Endodermal cell (in vitro differentiated cells): ENCODE data around the gene CTTNBP2NL. TPM values are rescaled to one million over a fixed set of nuclear protein-coding genes. Genes with fewer than 3 reads are reported as not detected.

Experiments
- DNase-seq: peaks from one replicate; pipeline ENCODE4 v3.0.0-alpha.2; 2017
- H3K27ac ChIP-seq: 2 replicates; pipeline ENCODE4 v1.5.1; 2013; ENCODE audit warnings: mild to moderate bottlenecking, low read depth, low read length, moderate library complexity
- H3K27me3 ChIP-seq: 2 replicates; pipeline ENCODE4 v1.6.1; 2013; ENCODE audit warnings: mild to moderate bottlenecking, low read length, moderate library complexity; ENCODE audit not compliant: insufficient read depth, control insufficient read depth, poor library complexity, severe bottlenecking
- H3K36me3 ChIP-seq: 2 replicates; pipeline ENCODE4 v1.7.0; 2013; ENCODE audit warnings: mild to moderate bottlenecking, low read length, moderate library complexity; ENCODE audit not compliant: control insufficient read depth, insufficient read depth
- H3K4me1 ChIP-seq: one replicate; pipeline ENCODE4 v1.7.0; 2013; ENCODE audit warnings: low read length; ENCODE audit not compliant: control insufficient read depth, insufficient read depth
- H3K4me3 ChIP-seq: 2 replicates; pipeline ENCODE4 v1.5.1; 2013; ENCODE audit warnings: mild to moderate bottlenecking, low read length, moderate library complexity
- H3K9ac ChIP-seq: 2 replicates; pipeline ENCODE4 v1.6.1; 2013; ENCODE audit warnings: mild to moderate bottlenecking, low read length, moderate library complexity; ENCODE audit not compliant: poor library complexity, severe bottlenecking; ENCODE audit errors: extremely low read depth
- H3K9me3 ChIP-seq: 2 replicates; pipeline ENCODE4 v1.6.1; 2013; ENCODE audit warnings: mild to moderate bottlenecking, low read length, moderate library complexity; ENCODE audit not compliant: control insufficient read depth
- H3K27ac Mint-ChIP-seq: 2 replicates; pipeline ENCODE4 v1.8.0; 2020; ENCODE audit warnings: mixed read lengths
- H3K27me3 Mint-ChIP-seq: 2 replicates; pipeline ENCODE4 v1.8.0; 2021; ENCODE audit warnings: mild to moderate bottlenecking, mixed read lengths; ENCODE audit not compliant: insufficient read depth
- H3K36me3 Mint-ChIP-seq: 2 replicates; pipeline ENCODE4 v1.8.0; 2020; ENCODE audit warnings: low read depth, mixed read lengths
- H3K4me1 Mint-ChIP-seq: 2 replicates; pipeline ENCODE4 v1.8.0; 2020; ENCODE audit warnings: mixed read lengths
- H3K4me3 Mint-ChIP-seq: 2 replicates; pipeline ENCODE4 v1.8.0; 2020; ENCODE audit warnings: mild to moderate bottlenecking, moderate library complexity, mixed read lengths
- H3K9me3 Mint-ChIP-seq: 2 replicates; pipeline ENCODE4 v1.8.0; 2020; ENCODE audit warnings: mild to moderate bottlenecking, mixed read lengths
- CTCF ChIP-seq: fragments of 200-600 bp; sonication (generic); conservative IDR thresholded peaks from 2 replicates; pipeline ENCODE4 v1.5.0; 2021; ENCODE audit warnings: antibody characterized with exemption, mild to moderate bottlenecking
- WGBS, 2 experiments: methylation state at CpG; one replicate each; pipeline versions ENCODE4 v1.1.5 to v1.1.7; 2013; ENCODE audit warnings: missing lambda C conversion rate in 2 of 2, mixed read lengths in 1 of 2; ENCODE audit not compliant: insufficient coverage in 1 of 2, insufficient read length in 1 of 2; 5-methylcytosine and 5-hydroxymethylcytosine counted together
- total RNA-seq, 2 donors: library from RNA; stranded (reverse); fragmentation: NEBNext Ultra II Directional in 1 of 2; extraction: Animal tissue kit (Norgen Biotek cat#: 25700) in 1 of 2; gene quantifications; 2 replicates in 1 of 2; 3 replicates in 1 of 2; pipeline ENCODE4 v1.2.1, GENCODE V29; 2021

The CTTNBP2NL gene
- total RNA-seq, 2 donors from 2014 or later = 36.0 to 41.5 TPM

- Histone ChIP-seq H3K27ac (no peak overlapping the region), H3K4me3 (no peak overlapping the region), H3K27me3 (no peaks in the 10 kb centered on the region), H3K4me1 (no peaks in the 10 kb centered on the region), H3K9me3 (no peaks in the 10 kb centered on the region), H3K36me3 (peaks cover 31% of the 10 kb centered on the region), H3K9ac (no peak overlapping the region)
- Mint-ChIP-seq H3K9me3 (no peaks in the 10 kb centered on the region), H3K4me1 (peaks cover 10% of the 10 kb centered on the region), H3K27ac (no peak overlapping the region), H3K27me3 (no peaks in the 10 kb centered on the region), H3K4me3 (no peak overlapping the region), H3K36me3 (peaks cover 23% of the 10 kb centered on the region)
- DNase-seq = no peak
- no peak for TF ChIP-seq CTCF
- WGBS, 2 experiments = 93% methylated on average over 1 of the region's 1 CpG; no CpG with 5 or more reads in 1 of the 2 experiments
These were observed 50.4 kb downstream of the CTTNBP2NL start for GRCh38 chr1:112446411-112446810.

- Histone ChIP-seq H3K9ac (no peak overlapping the region), H3K27me3 (no peaks in the 10 kb centered on the region), H3K9me3 (no peaks in the 10 kb centered on the region), H3K27ac (no peak overlapping the region), H3K4me1 (no peaks in the 10 kb centered on the region), H3K36me3 (peaks cover 38% of the 10 kb centered on the region), H3K4me3 (no peak overlapping the region)
- H3K27ac Mint-ChIP-seq = peak overlapping the region; percentile 38
- H3K27me3 Mint-ChIP-seq = no peaks in the 10 kb centered on the region
- peaks cover 26% of the 10 kb centered on the region for H3K36me3 Mint-ChIP-seq
- peaks cover 10% of the 10 kb centered on the region for H3K4me1 Mint-ChIP-seq
- DNase-seq = no peak
- WGBS, 2 experiments = 94 to 97% methylated on average over 4 to 7 of the region's 8 CpGs
- H3K4me3 Mint-ChIP-seq = no peak overlapping the region
- H3K9me3 Mint-ChIP-seq = no peaks in the 10 kb centered on the region
- TF ChIP-seq CTCF = no peak
These were observed 53.1 kb downstream of the CTTNBP2NL start for GRCh38 chr1:112448904-112449629.

GRCh38 chr1:112449630-112449983, 53.6 kb downstream of the CTTNBP2NL start:
- Histone ChIP-seq H3K36me3 (peaks cover 43% of the 10 kb centered on the region), H3K9me3 (no peaks in the 10 kb centered on the region), H3K9ac (no peak overlapping the region), H3K27me3 (no peaks in the 10 kb centered on the region), H3K4me1 (no peaks in the 10 kb centered on the region), H3K27ac (no peak overlapping the region), H3K4me3 (no peak overlapping the region)
- DNase-seq = no peak
- no peak for TF ChIP-seq CTCF
- Mint-ChIP-seq H3K9me3 (no peaks in the 10 kb centered on the region), H3K27me3 (no peaks in the 10 kb centered on the region), H3K36me3 (peaks cover 31% of the 10 kb centered on the region), H3K4me1 (peaks cover 10% of the 10 kb centered on the region), H3K4me3 (no peak overlapping the region), H3K27ac (no peak overlapping the region)
